Neural progenitor cell (in vitro differentiated cells): ENCODE results near the gene CYSTM1. TPM values are rescaled to one million over a fixed set of nuclear protein-coding genes. Genes with fewer than 3 reads are reported as not detected.

Source experiments
- DNase-seq: peaks from one replicate; pipeline ENCODE4 v3.0.0-alpha.2; 2016; ENCODE audit warnings: low spot score
- H2AFZ ChIP-seq: fragments of 200-600 bp; sonication (generic); replicated peaks from 2 replicates; pipeline ENCODE4 v1.6.1; 2016; ENCODE audit warnings: antibody characterized with exemption
- H3F3A ChIP-seq: fragments of 200-600 bp; sonication (generic); 2 replicates; pipeline ENCODE4 v1.6.1; 2016; ENCODE audit warnings: antibody characterized with exemption, low read depth
- H3K27ac ChIP-seq: fragments of 200-600 bp; sonication (generic); 2 replicates; pipeline ENCODE4 v1.5.1; 2016; ENCODE audit warnings: mild to moderate bottlenecking
- H3K27me3 ChIP-seq: fragments of 200-600 bp; sonication (generic); 2 replicates; pipeline ENCODE4 v1.6.1; 2016; ENCODE audit warnings: mild to moderate bottlenecking, moderate library complexity
- H3K36me3 ChIP-seq: fragments of 200-600 bp; sonication (generic); 2 replicates; pipeline ENCODE4 v1.5.1; 2016
- H3K4me1 ChIP-seq: fragments of 200-600 bp; sonication (generic); 2 replicates; pipeline ENCODE4 v1.6.1; 2016; ENCODE audit warnings: mixed run types
- H3K4me2 ChIP-seq: fragments of 200-600 bp; sonication (generic); 2 replicates; pipeline ENCODE4 v1.6.1; 2016
- H3K4me3 ChIP-seq: fragments of 200-600 bp; sonication (generic); 2 replicates; pipeline ENCODE4 v1.5.1; 2016
- H3K79me2 ChIP-seq: fragments of 200-600 bp; sonication (generic); 2 replicates; pipeline ENCODE4 v1.6.1; 2016; ENCODE audit warnings: low read depth
- H3K9ac ChIP-seq: fragments of 200-600 bp; sonication (generic); 2 replicates; pipeline ENCODE4 v1.6.1; 2016
- H3K9me3 ChIP-seq: fragments of 200-600 bp; sonication (generic); 2 replicates; pipeline ENCODE4 v1.5.1; 2016; ENCODE audit warnings: low read depth
- H4K20me1 ChIP-seq: fragments of 200-600 bp; sonication (generic); 2 replicates; pipeline ENCODE4 v1.6.1; 2016; ENCODE audit warnings: low read depth
- H3K27ac Mint-ChIP-seq: 3 replicates; pipeline ENCODE4 v1.8.0; 2021; ENCODE audit warnings: mixed read lengths
- H3K27me3 Mint-ChIP-seq: 2 replicates; pipeline ENCODE4 v1.8.0; 2022; ENCODE audit warnings: low read depth, mild to moderate bottlenecking, inconsistent platforms, moderate library complexity, mixed read lengths; ENCODE audit not compliant: insufficient read depth
- H3K36me3 Mint-ChIP-seq: 3 replicates; pipeline ENCODE4 v1.8.0; 2021; ENCODE audit warnings: mixed read lengths
- H3K4me1 Mint-ChIP-seq: 3 replicates; pipeline ENCODE4 v1.8.0; 2021; ENCODE audit warnings: mixed read lengths
- H3K4me3 Mint-ChIP-seq: 3 replicates; pipeline ENCODE4 v1.8.0; 2021; ENCODE audit warnings: mild to moderate bottlenecking, moderate library complexity, mixed read lengths
- H3K9me3 Mint-ChIP-seq: 3 replicates; pipeline ENCODE4 v1.8.0; 2020; ENCODE audit warnings: mixed read lengths
- CTCF ChIP-seq: fragments of 200-600 bp; sonication (generic); IDR thresholded peaks from 2 replicates; pipeline ENCODE4 v1.5.1; 2017; ENCODE audit warnings: antibody characterized with exemption, mild to moderate bottlenecking
- EZH2 ChIP-seq: fragments of 200-600 bp; sonication (generic); IDR thresholded peaks from 2 replicates; pipeline ENCODE4 v1.6.1; 2017; ENCODE audit warnings: antibody characterized with exemption, mild to moderate bottlenecking, moderate library complexity
- EZH2phosphoT487 ChIP-seq: fragments of 200-600 bp; sonication (generic); IDR thresholded peaks from 2 replicates; pipeline ENCODE4 v1.6.1; 2017; ENCODE audit warnings: antibody characterized with exemption
- total RNA-seq: library from RNA; depleted of rRNA; stranded (reverse); fragments of >200 nt; gene quantifications from 2 replicates; pipeline ENCODE4 v1.2.3, GENCODE V29; 2015; ENCODE audit warnings: low replicate concordance

The CYSTM1 gene
- total RNA-seq, 1 donor from 2014 or later = 8.9 TPM

- no peak for DNase-seq
- Mint-ChIP-seq H3K27me3 (peaks cover 6% of the 10 kb centered on the region), H3K9me3 (no peaks in the 10 kb centered on the region), H3K4me3 (no peak overlapping the region), H3K36me3 (peaks cover 11% of the 10 kb centered on the region), H3K27ac (no peak overlapping the region), H3K4me1 (peaks cover 27% of the 10 kb centered on the region)
- Histone ChIP-seq H3K27me3 (no peaks in the 10 kb centered on the region), H3K4me2 (no peak overlapping the region), H4K20me1 (peaks cover 26% of the 10 kb centered on the region), H3K4me1 (peaks cover 12% of the 10 kb centered on the region), H2AFZ (no peak overlapping the region), H3K36me3 (no peaks in the 10 kb centered on the region), H3K9me3 (no peaks in the 10 kb centered on the region), H3K4me3 (no peak overlapping the region), H3F3A (peaks cover 19% of the 10 kb centered on the region), H3K79me2 (peaks cover 8% of the 10 kb centered on the region), H3K27ac (no peak overlapping the region), H3K9ac (no peak overlapping the region)
- no peak for TF ChIP-seq EZH2
Observed at GRCh38 chr5:140245926-140246325, 70.9 kb downstream of the CYSTM1 start.

GRCh38 chr5:140246378-140247122, 71.6 kb downstream of the CYSTM1 start:
- Mint-ChIP-seq H3K27me3 (peaks cover 6% of the 10 kb centered on the region), H3K27ac (no peak overlapping the region), H3K36me3 (peaks cover 11% of the 10 kb centered on the region), H3K4me1 (peaks cover 21% of the 10 kb centered on the region), H3K9me3 (no peaks in the 10 kb centered on the region), H3K4me3 (no peak overlapping the region)
- Histone ChIP-seq H3K36me3 (no peaks in the 10 kb centered on the region), H3K4me1 (peaks cover 7% of the 10 kb centered on the region), H3K27ac (no peak overlapping the region), H3F3A (peaks cover 15% of the 10 kb centered on the region), H3K27me3 (no peaks in the 10 kb centered on the region), H4K20me1 (peaks cover 29% of the 10 kb centered on the region), H3K4me2 (no peak overlapping the region), H3K79me2 (peaks cover 8% of the 10 kb centered on the region), H2AFZ (no peak overlapping the region), H3K9ac (no peak overlapping the region), H3K4me3 (no peak overlapping the region), H3K9me3 (no peaks in the 10 kb centered on the region)
- no peak for DNase-seq
- TF ChIP-seq CTCF = no peak
- TF ChIP-seq EZH2phosphoT487 = no peak
- TF ChIP-seq EZH2 = no peak

GRCh38 chr5:140248414-140248813, 73.4 kb downstream of the CYSTM1 start:
- Histone ChIP-seq H3K36me3 (no peaks in the 10 kb centered on the region), H3K79me2 (peaks cover 18% of the 10 kb centered on the region), H3F3A (peaks cover 4% of the 10 kb centered on the region), H3K27ac (no peak overlapping the region), H3K9me3 (no peaks in the 10 kb centered on the region), H3K27me3 (no peaks in the 10 kb centered on the region), H3K4me2 (no peak overlapping the region), H2AFZ (no peak overlapping the region), H3K9ac (no peak overlapping the region), H3K4me3 (no peak overlapping the region), H3K4me1 (no peaks in the 10 kb centered on the region), H4K20me1 (peaks cover 37% of the 10 kb centered on the region)
- TF ChIP-seq EZH2phosphoT487 = no peak
- no peak for TF ChIP-seq EZH2
- no peak for TF ChIP-seq CTCF
- peaks cover 12% of the 10 kb centered on the region for H3K4me1 Mint-ChIP-seq
- H3K9me3 Mint-ChIP-seq = no peaks in the 10 kb centered on the region
- no peak overlapping the region for H3K4me3 Mint-ChIP-seq
- H3K36me3 Mint-ChIP-seq = peaks cover 11% of the 10 kb centered on the region
- no peak overlapping the region for H3K27ac Mint-ChIP-seq
- DNase-seq = no peak
- H3K27me3 Mint-ChIP-seq = peaks cover 4% of the 10 kb centered on the region

GRCh38 chr5:140249536-140249935, 74.5 kb downstream of the CYSTM1 start:
- Mint-ChIP-seq H3K27me3 (peaks cover 4% of the 10 kb centered on the region), H3K27ac (no peak overlapping the region), H3K4me3 (no peak overlapping the region), H3K4me1 (peaks cover 11% of the 10 kb centered on the region), H3K36me3 (peaks cover 11% of the 10 kb centered on the region), H3K9me3 (no peaks in the 10 kb centered on the region)
- no peak for DNase-seq
- Histone ChIP-seq H3F3A (peaks cover 4% of the 10 kb centered on the region), H4K20me1 (peaks cover 48% of the 10 kb centered on the region), H3K4me3 (no peak overlapping the region), H3K9ac (no peak overlapping the region), H3K9me3 (no peaks in the 10 kb centered on the region), H3K27me3 (no peaks in the 10 kb centered on the region), H3K4me1 (no peaks in the 10 kb centered on the region), H3K36me3 (no peaks in the 10 kb centered on the region), H3K27ac (no peak overlapping the region), H3K4me2 (no peak overlapping the region), H2AFZ (no peak overlapping the region), H3K79me2 (peaks cover 27% of the 10 kb centered on the region)
- TF ChIP-seq EZH2phosphoT487 (no peak), EZH2 (no peak)
